HG03442 (cell line): ENCODE results near the gene PCDHB13.

Source experiments
- ATAC-seq: cut with Tn5 transposase; IDR thresholded peaks from one replicate; pipeline ENCODE4 v1.9.1; 2021; ENCODE audit warnings: mild to moderate bottlenecking, moderate library complexity; ENCODE audit not compliant: unreplicated experiment

The PCDHB13 gene

DNA sequence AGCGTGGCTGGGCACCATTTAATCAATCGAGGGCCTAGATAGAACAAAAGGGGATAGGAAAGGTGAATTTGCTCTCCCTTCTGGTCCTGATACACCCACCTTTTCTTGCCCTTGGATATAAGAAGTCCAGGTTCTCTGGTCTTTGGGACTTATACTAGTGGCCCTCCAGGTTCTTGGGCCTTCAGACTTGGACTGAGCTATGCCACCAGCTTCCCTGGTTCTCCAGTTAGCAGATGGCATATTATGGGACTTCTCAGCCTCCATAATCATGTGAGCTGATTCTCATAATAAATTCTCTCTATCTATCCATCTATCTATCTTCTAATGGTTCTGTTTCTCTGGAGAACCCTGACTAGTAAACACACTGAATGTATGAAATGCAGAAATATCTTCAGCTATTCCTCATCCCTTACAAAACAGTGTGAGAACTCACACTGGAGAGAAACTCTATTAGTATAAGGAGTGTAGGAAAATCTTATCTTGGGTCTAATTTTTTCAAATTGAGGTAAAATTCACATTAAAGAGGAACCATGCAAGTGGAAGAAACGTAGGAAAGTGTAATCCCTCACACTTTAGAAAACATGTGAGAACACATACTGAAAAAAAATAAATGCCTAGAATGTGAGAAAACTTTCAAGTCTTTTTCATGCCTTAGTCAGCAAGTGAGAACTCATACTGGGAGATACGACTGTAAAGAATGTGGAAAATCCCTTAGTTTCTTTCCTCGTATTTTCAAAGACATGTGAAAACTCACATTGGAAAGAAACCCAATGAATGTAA, 46.9 kb downstream of the PCDHB13 start:
- ATAC-seq = no peak

DNA sequence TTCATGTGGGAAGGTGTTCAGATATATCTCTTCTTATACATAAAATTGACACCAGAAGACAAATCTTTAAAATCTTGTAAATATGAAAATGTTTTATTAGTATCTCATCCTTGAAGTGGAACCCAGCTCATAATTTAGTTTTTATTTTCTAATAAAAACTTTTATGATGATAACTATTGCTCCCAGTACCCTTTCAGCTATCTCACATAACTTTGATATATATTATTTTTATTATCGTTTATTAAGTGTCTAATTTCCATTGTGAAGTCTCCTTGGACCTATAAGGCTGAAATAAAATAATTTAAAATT, 47.5 kb downstream of the PCDHB13 start:
- no peak for ATAC-seq
